HEK293 (cell line): Measurements from ENCODE around the gene UPK1A.

ENCODE experiments used
- CTCF ChIA-PET: fragments of 350-600 bp; formaldehyde crosslinking; extraction: SDS; loops from one replicate; lab custom pipeline; 2021; ENCODE audit warnings: antibody characterized with exemption; lab: Yijun Ruan, JAX
- POLR2A ChIA-PET: fragments of 300-600 bp; formaldehyde crosslinking; extraction: SDS; loops from one replicate; lab custom pipeline; 2020; ENCODE audit warnings: antibody characterized with exemption, inconsistent platforms; lab: Yijun Ruan, JAX
- H3K27ac ChIP-seq: fragments of 200-500 bp; sonication (Bioruptor generic); 2 replicates; pipeline ENCODE4 v1.5.1; 2014; ENCODE audit warnings: low read depth, low read length, control low read depth, inconsistent platforms; ENCODE audit errors: extremely low read depth
- H3K36me3 ChIP-seq, 2 experiments: fragments of 200-500 bp in 1 of 2; sonication (Bioruptor generic) in 1 of 2; 1 replicate in 1 of 2; 2 replicates in 1 of 2; pipeline ENCODE4 v1.5.1; 2014 to 2017; ENCODE audit warnings: inconsistent platforms in 2 of 2, low read length in 2 of 2; ENCODE audit not compliant: control insufficient read depth in 2 of 2, insufficient read depth in 1 of 2
- H3K4me1 ChIP-seq: fragments of 200-500 bp; sonication (Bioruptor generic); 2 replicates; pipeline ENCODE4 v1.5.1; 2014; ENCODE audit warnings: mild to moderate bottlenecking, low read length, inconsistent platforms; ENCODE audit not compliant: control insufficient read depth, insufficient read depth
- H3K4me3 ChIP-seq: 2 replicates; pipeline ENCODE4 v1.5.1; 2011; ENCODE audit warnings: low read depth, mild to moderate bottlenecking, control low read depth, low read length, moderate library complexity
- H3K9me3 ChIP-seq: fragments of 200-500 bp; sonication (Bioruptor generic); 2 replicates; pipeline ENCODE4 v1.5.1; 2014; ENCODE audit warnings: low read depth, low read length, inconsistent platforms; ENCODE audit not compliant: control insufficient read depth, insufficient read depth
- HOXC10 ChIP-seq: sonication (generic); formaldehyde crosslinking; IDR thresholded peaks from 2 replicates; pipeline ENCODE4 v1.8.1; 2023; ENCODE audit warnings: mild to moderate bottlenecking, missing genetic modification reagents
- IKZF3 ChIP-seq: fragments of 450-650 bp; IDR thresholded peaks from 2 replicates; pipeline ENCODE4 v1.5.0; 2018; ENCODE audit warnings: missing biosample characterization, mild to moderate bottlenecking, missing genetic modification characterization, moderate library complexity
- MZF1 ChIP-seq: fragments of 450-650 bp; formaldehyde crosslinking; IDR thresholded peaks from 2 replicates; pipeline ENCODE4 v1.5.1; 2017; ENCODE audit warnings: missing biosample characterization, missing genetic modification characterization, borderline replicate concordance
- ZNF121 ChIP-seq: fragments of 450-650 bp; formaldehyde crosslinking; IDR thresholded peaks from 2 replicates; pipeline ENCODE4 v1.5.1; 2016; ENCODE audit warnings: missing biosample characterization, missing genetic modification characterization
- ZNF239 ChIP-seq: fragments of 450-650 bp; formaldehyde crosslinking; IDR thresholded peaks from 2 replicates; pipeline ENCODE4 v1.5.1; 2016; ENCODE audit warnings: missing biosample characterization, missing genetic modification characterization
- ZNF292 ChIP-seq: fragments of 450-650 bp; formaldehyde crosslinking; IDR thresholded peaks from 2 replicates; pipeline ENCODE4 v1.5.1; 2016; ENCODE audit warnings: low read depth, missing biosample characterization, missing genetic modification characterization, borderline replicate concordance
- ZNF302 ChIP-seq: fragments of 450-650 bp; formaldehyde crosslinking; IDR thresholded peaks from 2 replicates; pipeline ENCODE4 v1.5.1; 2016; ENCODE audit warnings: missing biosample characterization, missing genetic modification characterization, low read depth
- ZNF324 ChIP-seq: fragments of 450-650 bp; formaldehyde crosslinking; IDR thresholded peaks from 2 replicates; pipeline ENCODE4 v1.5.1; 2016; ENCODE audit warnings: missing biosample characterization, missing genetic modification characterization
- ZNF341 ChIP-seq: fragments of 450-650 bp; formaldehyde crosslinking; IDR thresholded peaks from 2 replicates; pipeline ENCODE4; 2016; ENCODE audit warnings: low read depth, missing biosample characterization, missing genetic modification characterization
- ZNF394 ChIP-seq: fragments of 450-650 bp; formaldehyde crosslinking; IDR thresholded peaks from 2 replicates; pipeline ENCODE4 v1.5.1; 2016; ENCODE audit warnings: missing biosample characterization, missing genetic modification characterization, mild to moderate bottlenecking, moderate library complexity, borderline replicate concordance
- ZNF416 ChIP-seq: fragments of 450-650 bp; formaldehyde crosslinking; IDR thresholded peaks from 2 replicates; pipeline ENCODE4 v1.5.1; 2016; ENCODE audit warnings: missing biosample characterization, missing genetic modification characterization
- ZNF48 ChIP-seq: fragments of 450-650 bp; formaldehyde crosslinking; IDR thresholded peaks from 2 replicates; pipeline ENCODE4 v1.5.1; 2016; ENCODE audit warnings: missing biosample characterization, missing genetic modification characterization
- ZNF560 ChIP-seq: fragments of 450-650 bp; formaldehyde crosslinking; IDR thresholded peaks from 2 replicates; pipeline ENCODE4 v1.5.1; 2017; ENCODE audit warnings: missing biosample characterization, missing genetic modification characterization, borderline replicate concordance
- ZNF571 ChIP-seq: fragments of 450-650 bp; formaldehyde crosslinking; IDR thresholded peaks from 2 replicates; pipeline ENCODE4 v1.5.0; 2017; ENCODE audit warnings: missing biosample characterization, missing genetic modification characterization
- ZNF654 ChIP-seq: fragments of 450-650 bp; formaldehyde crosslinking; IDR thresholded peaks from 2 replicates; pipeline ENCODE4 v1.5.1; 2016; ENCODE audit warnings: low read depth, missing biosample characterization, missing genetic modification characterization
- ZNF658 ChIP-seq: fragments of 450-650 bp; formaldehyde crosslinking; IDR thresholded peaks from 2 replicates; pipeline ENCODE4; 2016; ENCODE audit warnings: missing biosample characterization, missing genetic modification characterization
- ZNF677 ChIP-seq: fragments of 450-650 bp; IDR thresholded peaks from 2 replicates; pipeline ENCODE4 v1.5.0; 2018; ENCODE audit warnings: missing biosample characterization, mild to moderate bottlenecking, missing genetic modification characterization, moderate library complexity
- ZNF768 ChIP-seq: fragments of 450-650 bp; formaldehyde crosslinking; IDR thresholded peaks from 2 replicates; pipeline ENCODE4 v1.5.1; 2018; ENCODE audit warnings: missing biosample characterization, mild to moderate bottlenecking, missing genetic modification characterization
- ZNF785 ChIP-seq: fragments of 450-650 bp; formaldehyde crosslinking; IDR thresholded peaks from 2 replicates; pipeline ENCODE4 v1.5.1; 2016; ENCODE audit warnings: missing biosample characterization, missing genetic modification characterization
- ZNF843 ChIP-seq: fragments of 450-650 bp; formaldehyde crosslinking; IDR thresholded peaks from 2 replicates; pipeline ENCODE4 v1.5.1; 2016; ENCODE audit warnings: missing biosample characterization, missing genetic modification characterization
- ZSCAN16 ChIP-seq: fragments of 450-650 bp; formaldehyde crosslinking; IDR thresholded peaks from 2 replicates; pipeline ENCODE4 v1.5.1; 2016; ENCODE audit warnings: missing biosample characterization, missing genetic modification characterization
- TF ChIP-seq, protein P1 (sequence below): fragments of 450-650 bp; formaldehyde crosslinking; IDR thresholded peaks from 2 replicates; pipeline ENCODE4 v1.5.1; 2016; ENCODE audit warnings: missing biosample characterization, missing genetic modification characterization, borderline replicate concordance
- TF ChIP-seq, protein P2 (sequence below): fragments of 450-650 bp; formaldehyde crosslinking; IDR thresholded peaks from 2 replicates; pipeline ENCODE4 v1.5.1; 2016; ENCODE audit warnings: missing biosample characterization, missing genetic modification characterization
- TF ChIP-seq, protein P3 (sequence below): fragments of 450-650 bp; formaldehyde crosslinking; IDR thresholded peaks from 2 replicates; pipeline ENCODE4 v1.5.1; 2016; ENCODE audit warnings: missing biosample characterization, missing genetic modification characterization, low read depth
- TF ChIP-seq, protein P4 (sequence below): fragments of 450-650 bp; formaldehyde crosslinking; IDR thresholded peaks from 2 replicates; pipeline ENCODE4 v1.5.1; 2017; ENCODE audit warnings: missing biosample characterization, missing genetic modification characterization
- TF ChIP-seq, protein P5 (sequence below): fragments of 450-650 bp; formaldehyde crosslinking; conservative IDR thresholded peaks from 2 replicates; pipeline ENCODE4 v1.5.1; 2016; ENCODE audit warnings: low read depth, missing biosample characterization, missing genetic modification characterization

UPK1A gene

DNA sequence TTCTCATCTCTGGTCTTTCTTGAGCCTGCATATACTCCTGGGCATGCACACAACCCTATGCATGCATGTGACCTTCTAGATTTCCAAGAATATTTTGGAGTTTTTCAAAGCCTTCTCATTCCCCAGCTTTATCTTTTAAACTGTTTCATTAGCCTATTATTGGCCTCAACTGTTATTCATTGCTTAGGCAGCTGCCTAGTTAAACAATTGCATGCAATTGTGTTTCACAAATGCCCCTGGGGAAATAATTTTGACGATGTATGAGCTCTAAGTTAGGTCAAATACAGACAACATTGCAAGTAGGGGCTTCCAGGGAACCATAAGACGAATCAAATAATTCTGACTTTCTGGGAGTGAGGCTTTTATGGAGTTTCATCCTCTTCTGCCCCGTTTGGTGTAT lies 2.3 kb upstream of the UPK1A start:
- POLR2A ChIA-PET, result interaction anchor here (0.7 to 6.5 kb wide), 3 partner anchors 10 to 16 kb away, joined by 3 to 65 read pairs (median 4); partner anchors contain the start of gene COX6B1

DNA sequence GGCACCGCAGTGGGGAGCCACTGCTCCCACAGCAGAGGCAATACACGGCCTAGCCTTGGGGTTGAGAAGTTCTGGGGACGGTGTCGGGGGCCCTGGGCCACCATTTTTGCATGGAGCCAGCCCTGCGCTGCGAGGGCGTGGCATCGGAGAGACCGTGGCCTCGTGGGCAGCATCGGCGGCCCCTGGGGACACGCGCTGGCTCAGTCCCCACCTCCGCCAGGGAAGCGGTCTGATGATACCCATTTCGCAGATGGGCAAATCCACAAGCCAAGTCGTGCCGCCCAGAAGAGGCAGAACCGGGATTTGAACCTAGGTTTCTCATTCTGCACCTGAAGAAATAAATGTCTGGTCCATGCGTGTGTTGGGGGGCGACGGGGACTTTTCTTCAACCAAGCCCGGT lies 1.2 kb upstream of the UPK1A start:
- peaks cover 4 to 13% of the 10 kb centered on the region in 2 experiments; a peak in 2 of 3 replicates for H3K36me3 ChIP-seq
- H3K27ac ChIP-seq, result no peak overlapping the region
- no peak overlapping the region for H3K4me3 ChIP-seq
- H3K9me3 ChIP-seq, result no peaks in the 10 kb centered on the region
- POLR2A ChIA-PET, result interaction anchor here (6.5 kb wide), 1 partner anchor 17 kb away, joined by 65 read pairs; the partner anchor contains the start of gene COX6B1
- H3K4me1 ChIP-seq, result no peaks in the 10 kb centered on the region
- CTCF ChIA-PET, result no interaction called here
- TF ChIP-seq ZNF121, result no peak
- no peak for TF ChIP-seq ZNF571 (tag by site-specific recombination)
- TF ChIP-seq ZNF785, result no peak
- TF ChIP-seq, protein P1, sequence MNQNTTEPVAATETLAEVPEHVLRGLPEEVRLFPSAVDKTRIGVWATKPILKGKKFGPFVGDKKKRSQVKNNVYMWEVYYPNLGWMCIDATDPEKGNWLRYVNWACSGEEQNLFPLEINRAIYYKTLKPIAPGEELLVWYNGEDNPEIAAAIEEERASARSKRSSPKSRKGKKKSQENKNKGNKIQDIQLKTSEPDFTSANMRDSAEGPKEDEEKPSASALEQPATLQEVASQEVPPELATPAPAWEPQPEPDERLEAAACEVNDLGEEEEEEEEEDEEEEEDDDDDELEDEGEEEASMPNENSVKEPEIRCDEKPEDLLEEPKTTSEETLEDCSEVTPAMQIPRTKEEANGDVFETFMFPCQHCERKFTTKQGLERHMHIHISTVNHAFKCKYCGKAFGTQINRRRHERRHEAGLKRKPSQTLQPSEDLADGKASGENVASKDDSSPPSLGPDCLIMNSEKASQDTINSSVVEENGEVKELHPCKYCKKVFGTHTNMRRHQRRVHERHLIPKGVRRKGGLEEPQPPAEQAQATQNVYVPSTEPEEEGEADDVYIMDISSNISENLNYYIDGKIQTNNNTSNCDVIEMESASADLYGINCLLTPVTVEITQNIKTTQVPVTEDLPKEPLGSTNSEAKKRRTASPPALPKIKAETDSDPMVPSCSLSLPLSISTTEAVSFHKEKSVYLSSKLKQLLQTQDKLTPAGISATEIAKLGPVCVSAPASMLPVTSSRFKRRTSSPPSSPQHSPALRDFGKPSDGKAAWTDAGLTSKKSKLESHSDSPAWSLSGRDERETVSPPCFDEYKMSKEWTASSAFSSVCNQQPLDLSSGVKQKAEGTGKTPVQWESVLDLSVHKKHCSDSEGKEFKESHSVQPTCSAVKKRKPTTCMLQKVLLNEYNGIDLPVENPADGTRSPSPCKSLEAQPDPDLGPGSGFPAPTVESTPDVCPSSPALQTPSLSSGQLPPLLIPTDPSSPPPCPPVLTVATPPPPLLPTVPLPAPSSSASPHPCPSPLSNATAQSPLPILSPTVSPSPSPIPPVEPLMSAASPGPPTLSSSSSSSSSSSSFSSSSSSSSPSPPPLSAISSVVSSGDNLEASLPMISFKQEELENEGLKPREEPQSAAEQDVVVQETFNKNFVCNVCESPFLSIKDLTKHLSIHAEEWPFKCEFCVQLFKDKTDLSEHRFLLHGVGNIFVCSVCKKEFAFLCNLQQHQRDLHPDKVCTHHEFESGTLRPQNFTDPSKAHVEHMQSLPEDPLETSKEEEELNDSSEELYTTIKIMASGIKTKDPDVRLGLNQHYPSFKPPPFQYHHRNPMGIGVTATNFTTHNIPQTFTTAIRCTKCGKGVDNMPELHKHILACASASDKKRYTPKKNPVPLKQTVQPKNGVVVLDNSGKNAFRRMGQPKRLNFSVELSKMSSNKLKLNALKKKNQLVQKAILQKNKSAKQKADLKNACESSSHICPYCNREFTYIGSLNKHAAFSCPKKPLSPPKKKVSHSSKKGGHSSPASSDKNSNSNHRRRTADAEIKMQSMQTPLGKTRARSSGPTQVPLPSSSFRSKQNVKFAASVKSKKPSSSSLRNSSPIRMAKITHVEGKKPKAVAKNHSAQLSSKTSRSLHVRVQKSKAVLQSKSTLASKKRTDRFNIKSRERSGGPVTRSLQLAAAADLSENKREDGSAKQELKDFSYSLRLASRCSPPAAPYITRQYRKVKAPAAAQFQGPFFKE (tag by site-specific recombination), result no peak
- TF ChIP-seq ZNF302 (tag by site-specific recombination), result no peak
- TF ChIP-seq MZF1 (tag by site-specific recombination), result no peak
- TF ChIP-seq, protein P2, sequence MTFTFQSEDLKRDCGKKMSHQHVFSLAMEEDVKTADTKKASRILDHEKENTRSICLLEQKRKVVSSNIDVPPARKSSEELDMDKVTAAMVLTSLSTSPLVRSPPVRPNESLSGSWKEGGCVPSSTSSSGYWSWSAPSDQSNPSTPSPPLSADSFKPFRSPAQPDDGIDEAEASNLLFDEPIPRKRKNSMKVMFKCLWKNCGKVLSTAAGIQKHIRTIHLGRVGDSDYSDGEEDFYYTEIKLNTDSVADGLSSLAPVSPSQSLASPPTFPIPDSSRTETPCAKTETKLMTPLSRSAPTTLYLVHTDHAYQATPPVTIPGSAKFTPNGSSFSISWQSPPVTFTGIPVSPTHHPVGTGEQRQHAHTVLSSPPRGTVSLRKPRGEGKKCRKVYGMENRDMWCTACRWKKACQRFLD (tag by site-specific recombination), result no peak
- no peak for TF ChIP-seq ZNF394 (tag by site-specific recombination)
- TF ChIP-seq HOXC10 (CRISPR knock-in tag), result no peak

More for the DNA sequence above, 2.3 kb upstream of the UPK1A start:
- TF ChIP-seq ZNF843 (tag by site-specific recombination) (no peak), ZNF341 (tag by site-specific recombination) (no peak), ZNF416 (tag by site-specific recombination) (no peak), ZNF560 (tag by site-specific recombination) (no peak), ZNF48 (tag by site-specific recombination) (no peak), ZNF654 (tag by site-specific recombination) (no peak), ZNF324 (tag by site-specific recombination) (no peak), ZNF239 (tag by site-specific recombination) (no peak), ZNF658 (tag by site-specific recombination) (no peak), ZNF677 (tag by site-specific recombination) (no peak), ZNF292 (tag by site-specific recombination) (no peak), ZSCAN16 (tag by site-specific recombination) (no peak), IKZF3 (tag by site-specific recombination) (no peak), ZNF768 (no peak)
- TF ChIP-seq, protein P3, sequence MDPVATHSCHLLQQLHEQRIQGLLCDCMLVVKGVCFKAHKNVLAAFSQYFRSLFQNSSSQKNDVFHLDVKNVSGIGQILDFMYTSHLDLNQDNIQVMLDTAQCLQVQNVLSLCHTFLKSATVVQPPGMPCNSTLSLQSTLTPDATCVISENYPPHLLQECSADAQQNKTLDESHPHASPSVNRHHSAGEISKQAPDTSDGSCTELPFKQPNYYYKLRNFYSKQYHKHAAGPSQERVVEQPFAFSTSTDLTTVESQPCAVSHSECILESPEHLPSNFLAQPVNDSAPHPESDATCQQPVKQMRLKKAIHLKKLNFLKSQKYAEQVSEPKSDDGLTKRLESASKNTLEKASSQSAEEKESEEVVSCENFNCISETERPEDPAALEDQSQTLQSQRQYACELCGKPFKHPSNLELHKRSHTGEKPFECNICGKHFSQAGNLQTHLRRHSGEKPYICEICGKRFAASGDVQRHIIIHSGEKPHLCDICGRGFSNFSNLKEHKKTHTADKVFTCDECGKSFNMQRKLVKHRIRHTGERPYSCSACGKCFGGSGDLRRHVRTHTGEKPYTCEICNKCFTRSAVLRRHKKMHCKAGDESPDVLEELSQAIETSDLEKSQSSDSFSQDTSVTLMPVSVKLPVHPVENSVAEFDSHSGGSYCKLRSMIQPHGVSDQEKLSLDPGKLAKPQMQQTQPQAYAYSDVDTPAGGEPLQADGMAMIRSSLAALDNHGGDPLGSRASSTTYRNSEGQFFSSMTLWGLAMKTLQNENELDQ (tag by site-specific recombination), result no peak
- TF ChIP-seq, protein P4, sequence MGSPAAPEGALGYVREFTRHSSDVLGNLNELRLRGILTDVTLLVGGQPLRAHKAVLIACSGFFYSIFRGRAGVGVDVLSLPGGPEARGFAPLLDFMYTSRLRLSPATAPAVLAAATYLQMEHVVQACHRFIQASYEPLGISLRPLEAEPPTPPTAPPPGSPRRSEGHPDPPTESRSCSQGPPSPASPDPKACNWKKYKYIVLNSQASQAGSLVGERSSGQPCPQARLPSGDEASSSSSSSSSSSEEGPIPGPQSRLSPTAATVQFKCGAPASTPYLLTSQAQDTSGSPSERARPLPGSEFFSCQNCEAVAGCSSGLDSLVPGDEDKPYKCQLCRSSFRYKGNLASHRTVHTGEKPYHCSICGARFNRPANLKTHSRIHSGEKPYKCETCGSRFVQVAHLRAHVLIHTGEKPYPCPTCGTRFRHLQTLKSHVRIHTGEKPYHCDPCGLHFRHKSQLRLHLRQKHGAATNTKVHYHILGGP (tag by site-specific recombination), result no peak
- TF ChIP-seq, protein P5, sequence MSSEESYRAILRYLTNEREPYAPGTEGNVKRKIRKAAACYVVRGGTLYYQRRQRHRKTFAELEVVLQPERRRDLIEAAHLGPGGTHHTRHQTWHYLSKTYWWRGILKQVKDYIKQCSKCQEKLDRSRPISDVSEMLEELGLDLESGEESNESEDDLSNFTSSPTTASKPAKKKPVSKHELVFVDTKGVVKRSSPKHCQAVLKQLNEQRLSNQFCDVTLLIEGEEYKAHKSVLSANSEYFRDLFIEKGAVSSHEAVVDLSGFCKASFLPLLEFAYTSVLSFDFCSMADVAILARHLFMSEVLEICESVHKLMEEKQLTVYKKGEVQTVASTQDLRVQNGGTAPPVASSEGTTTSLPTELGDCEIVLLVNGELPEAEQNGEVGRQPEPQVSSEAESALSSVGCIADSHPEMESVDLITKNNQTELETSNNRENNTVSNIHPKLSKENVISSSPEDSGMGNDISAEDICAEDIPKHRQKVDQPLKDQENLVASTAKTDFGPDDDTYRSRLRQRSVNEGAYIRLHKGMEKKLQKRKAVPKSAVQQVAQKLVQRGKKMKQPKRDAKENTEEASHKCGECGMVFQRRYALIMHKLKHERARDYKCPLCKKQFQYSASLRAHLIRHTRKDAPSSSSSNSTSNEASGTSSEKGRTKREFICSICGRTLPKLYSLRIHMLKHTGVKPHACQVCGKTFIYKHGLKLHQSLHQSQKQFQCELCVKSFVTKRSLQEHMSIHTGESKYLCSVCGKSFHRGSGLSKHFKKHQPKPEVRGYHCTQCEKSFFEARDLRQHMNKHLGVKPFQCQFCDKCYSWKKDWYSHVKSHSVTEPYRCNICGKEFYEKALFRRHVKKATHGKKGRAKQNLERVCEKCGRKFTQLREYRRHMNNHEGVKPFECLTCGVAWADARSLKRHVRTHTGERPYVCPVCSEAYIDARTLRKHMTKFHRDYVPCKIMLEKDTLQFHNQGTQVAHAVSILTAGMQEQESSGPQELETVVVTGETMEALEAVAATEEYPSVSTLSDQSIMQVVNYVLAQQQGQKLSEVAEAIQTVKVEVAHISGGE (tag by site-specific recombination), result no peak
- no peaks in the 10 kb centered on the region; the same call in 1 of the 2 replicates for H3K9me3 ChIP-seq
- peaks cover 13 to 25% of the 10 kb centered on the region in 2 experiments for H3K36me3 ChIP-seq
- H3K27ac ChIP-seq, result no peak overlapping the region
- CTCF ChIA-PET, result interaction anchor here (0.6 to 1.4 kb wide), 3 partner anchors 29 to 156 kb away, joined by 3 to 7 read pairs (median 3); no protein-coding TSS in a partner anchor
- no peak overlapping the region for H3K4me3 ChIP-seq
- H3K4me1 ChIP-seq, result no peaks in the 10 kb centered on the region
